Neural progenitor cell (in vitro differentiated cells): Measurements from ENCODE around the gene TMEM59. TPM values are rescaled to one million over a fixed set of nuclear protein-coding genes. Genes with fewer than 3 reads are reported as not detected.
A peak's percentile ranks its signal among the peaks of the same experiment; 100 is the strongest.

Experiments used
- DNase-seq: peaks from one replicate; pipeline ENCODE4 v3.0.0-alpha.2; 2016; ENCODE audit warnings: low spot score
- H2AFZ ChIP-seq: fragments of 200-600 bp; sonication (generic); replicated peaks from 2 replicates; pipeline ENCODE4 v1.6.1; 2016; ENCODE audit warnings: antibody characterized with exemption
- H3F3A ChIP-seq: fragments of 200-600 bp; sonication (generic); 2 replicates; pipeline ENCODE4 v1.6.1; 2016; ENCODE audit warnings: antibody characterized with exemption, low read depth
- H3K27ac ChIP-seq: fragments of 200-600 bp; sonication (generic); 2 replicates; pipeline ENCODE4 v1.5.1; 2016; ENCODE audit warnings: mild to moderate bottlenecking
- H3K27me3 ChIP-seq: fragments of 200-600 bp; sonication (generic); 2 replicates; pipeline ENCODE4 v1.6.1; 2016; ENCODE audit warnings: mild to moderate bottlenecking, moderate library complexity
- H3K36me3 ChIP-seq: fragments of 200-600 bp; sonication (generic); 2 replicates; pipeline ENCODE4 v1.5.1; 2016
- H3K4me1 ChIP-seq: fragments of 200-600 bp; sonication (generic); 2 replicates; pipeline ENCODE4 v1.6.1; 2016; ENCODE audit warnings: mixed run types
- H3K4me2 ChIP-seq: fragments of 200-600 bp; sonication (generic); 2 replicates; pipeline ENCODE4 v1.6.1; 2016
- H3K4me3 ChIP-seq: fragments of 200-600 bp; sonication (generic); 2 replicates; pipeline ENCODE4 v1.5.1; 2016
- H3K79me2 ChIP-seq: fragments of 200-600 bp; sonication (generic); 2 replicates; pipeline ENCODE4 v1.6.1; 2016; ENCODE audit warnings: low read depth
- H3K9ac ChIP-seq: fragments of 200-600 bp; sonication (generic); 2 replicates; pipeline ENCODE4 v1.6.1; 2016
- H3K9me3 ChIP-seq: fragments of 200-600 bp; sonication (generic); 2 replicates; pipeline ENCODE4 v1.5.1; 2016; ENCODE audit warnings: low read depth
- H4K20me1 ChIP-seq: fragments of 200-600 bp; sonication (generic); 2 replicates; pipeline ENCODE4 v1.6.1; 2016; ENCODE audit warnings: low read depth
- H3K27ac Mint-ChIP-seq: 3 replicates; pipeline ENCODE4 v1.8.0; 2021; ENCODE audit warnings: mixed read lengths
- H3K27me3 Mint-ChIP-seq: 2 replicates; pipeline ENCODE4 v1.8.0; 2022; ENCODE audit warnings: low read depth, mild to moderate bottlenecking, inconsistent platforms, moderate library complexity, mixed read lengths; ENCODE audit not compliant: insufficient read depth
- H3K36me3 Mint-ChIP-seq: 3 replicates; pipeline ENCODE4 v1.8.0; 2021; ENCODE audit warnings: mixed read lengths
- H3K4me1 Mint-ChIP-seq: 3 replicates; pipeline ENCODE4 v1.8.0; 2021; ENCODE audit warnings: mixed read lengths
- H3K4me3 Mint-ChIP-seq: 3 replicates; pipeline ENCODE4 v1.8.0; 2021; ENCODE audit warnings: mild to moderate bottlenecking, moderate library complexity, mixed read lengths
- H3K9me3 Mint-ChIP-seq: 3 replicates; pipeline ENCODE4 v1.8.0; 2020; ENCODE audit warnings: mixed read lengths
- CTCF ChIP-seq: fragments of 200-600 bp; sonication (generic); IDR thresholded peaks from 2 replicates; pipeline ENCODE4 v1.5.1; 2017; ENCODE audit warnings: antibody characterized with exemption, mild to moderate bottlenecking
- EZH2 ChIP-seq: fragments of 200-600 bp; sonication (generic); IDR thresholded peaks from 2 replicates; pipeline ENCODE4 v1.6.1; 2017; ENCODE audit warnings: antibody characterized with exemption, mild to moderate bottlenecking, moderate library complexity
- EZH2phosphoT487 ChIP-seq: fragments of 200-600 bp; sonication (generic); IDR thresholded peaks from 2 replicates; pipeline ENCODE4 v1.6.1; 2017; ENCODE audit warnings: antibody characterized with exemption
- total RNA-seq: library from RNA; depleted of rRNA; stranded (reverse); fragments of >200 nt; gene quantifications from 2 replicates; pipeline ENCODE4 v1.2.3, GENCODE V29; 2015; ENCODE audit warnings: low replicate concordance

The TMEM59 gene
- total RNA-seq, 1 donor from 2014 or later, result 139 TPM

DNA sequence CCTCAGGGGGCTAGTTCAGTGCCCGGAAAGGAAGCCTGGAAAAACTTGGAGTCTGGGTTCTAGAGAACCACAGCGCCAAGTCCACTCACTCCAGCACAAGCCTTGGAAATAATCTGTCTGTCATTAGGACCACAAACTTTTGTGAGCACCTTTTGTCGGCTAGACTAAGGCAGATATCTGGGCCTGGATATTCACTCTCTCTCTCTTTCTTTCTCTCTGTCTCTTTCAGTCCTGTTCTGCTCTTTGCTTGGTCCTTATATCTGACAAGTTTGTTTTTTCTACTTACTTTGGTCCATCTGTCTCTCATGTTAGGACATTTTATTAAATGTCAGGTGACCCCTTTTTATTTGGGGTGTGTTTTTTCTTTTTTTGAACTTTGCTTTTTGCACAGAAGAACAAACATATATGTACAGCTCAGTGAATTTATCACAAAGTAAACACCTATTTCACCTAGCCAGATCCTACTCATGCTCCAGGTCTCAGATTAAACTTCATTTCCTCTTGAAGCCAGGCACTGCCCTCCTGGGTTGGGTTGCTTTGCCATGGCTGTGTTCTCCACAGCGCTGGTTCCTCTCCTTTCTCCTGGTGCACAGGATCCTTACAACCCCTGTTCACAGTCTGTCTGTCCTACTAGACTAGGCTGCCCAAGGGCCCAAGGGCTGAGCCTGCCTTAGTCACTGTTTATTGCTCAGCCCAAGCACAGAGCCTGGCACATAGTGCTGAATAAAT, 41.2 kb upstream of the TMEM59 start:
- no peak overlapping the region for H3K4me3 ChIP-seq
- Mint-ChIP-seq H3K9me3 (no peaks in the 10 kb centered on the region), H3K4me1 (peaks cover 9% of the 10 kb centered on the region), H3K36me3 (no peaks in the 10 kb centered on the region), H3K27ac (no peak overlapping the region), H3K4me3 (no peak overlapping the region), H3K27me3 (peaks cover 2% of the 10 kb centered on the region)
- no peak overlapping the region for H3K4me2 ChIP-seq
- H3K4me1 ChIP-seq, result peaks cover 15% of the 10 kb centered on the region
- DNase-seq, result no peak
- no peak for TF ChIP-seq CTCF
- no peak for TF ChIP-seq EZH2
- no peak for TF ChIP-seq EZH2phosphoT487
- H3K27ac ChIP-seq, result no peak overlapping the region
- peaks cover 5% of the 10 kb centered on the region for H4K20me1 ChIP-seq
- H3K9me3 ChIP-seq, result no peaks in the 10 kb centered on the region
- H3K9ac ChIP-seq, result peak overlapping the region; percentile 22
- H3K36me3 ChIP-seq, result no peaks in the 10 kb centered on the region
- H2AFZ ChIP-seq, result no peak overlapping the region
- H3K79me2 ChIP-seq, result no peaks in the 10 kb centered on the region
- no peaks in the 10 kb centered on the region for H3K27me3 ChIP-seq
- H3F3A ChIP-seq, result peaks cover 17% of the 10 kb centered on the region

DNA sequence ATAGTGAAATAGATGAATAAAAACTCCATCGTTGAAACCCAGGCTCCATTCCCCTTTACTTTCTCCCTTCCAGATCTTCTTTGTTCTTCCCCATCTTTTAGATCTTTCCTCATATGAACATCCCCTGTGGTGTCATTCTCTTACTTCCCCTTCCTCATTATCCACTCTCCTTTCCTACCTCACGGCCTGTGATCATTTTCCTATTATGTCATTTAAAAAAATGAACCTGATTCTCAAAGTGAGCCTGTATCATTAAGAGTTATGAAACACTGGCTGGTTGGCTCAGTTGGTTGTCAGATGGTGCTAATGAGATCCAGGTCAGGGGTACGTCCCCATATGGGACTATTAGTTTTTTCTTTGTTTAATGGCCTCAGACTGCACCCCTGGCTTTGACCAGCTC, 38.7 kb upstream of the TMEM59 start:
- TF ChIP-seq CTCF (no peak), EZH2 (no peak), EZH2phosphoT487 (no peak)
- Histone ChIP-seq H3K27ac (no peak overlapping the region), H3K4me2 (no peak overlapping the region), H3K4me3 (no peak overlapping the region), H3K27me3 (no peaks in the 10 kb centered on the region), H3F3A (peaks cover 12% of the 10 kb centered on the region), H3K4me1 (peaks cover 10% of the 10 kb centered on the region), H3K9me3 (no peaks in the 10 kb centered on the region), H2AFZ (no peak overlapping the region), H3K9ac (no peak overlapping the region), H3K79me2 (no peaks in the 10 kb centered on the region), H3K36me3 (no peaks in the 10 kb centered on the region), H4K20me1 (peaks cover 2% of the 10 kb centered on the region)
- Mint-ChIP-seq H3K27ac (no peak overlapping the region), H3K36me3 (no peaks in the 10 kb centered on the region), H3K4me3 (no peak overlapping the region), H3K4me1 (peaks cover 6% of the 10 kb centered on the region), H3K9me3 (no peaks in the 10 kb centered on the region), H3K27me3 (peaks cover 4% of the 10 kb centered on the region)
- no peak for DNase-seq

GRCh38 chr1:54088385-54088784, 35.4 kb upstream of the TMEM59 start:
- Mint-ChIP-seq H3K27ac (no peak overlapping the region), H3K4me3 (no peak overlapping the region), H3K4me1 (no peaks in the 10 kb centered on the region), H3K27me3 (peaks cover 4% of the 10 kb centered on the region), H3K36me3 (peaks cover 2% of the 10 kb centered on the region), H3K9me3 (no peaks in the 10 kb centered on the region)
- no peak overlapping the region for H2AFZ ChIP-seq
- H4K20me1 ChIP-seq, result no peaks in the 10 kb centered on the region
- H3K9ac ChIP-seq, result no peak overlapping the region
- H3K36me3 ChIP-seq, result no peaks in the 10 kb centered on the region
- TF ChIP-seq CTCF (no peak), EZH2 (no peak)
- no peaks in the 10 kb centered on the region for H3K27me3 ChIP-seq
- no peak overlapping the region for H3K4me2 ChIP-seq
- no peak for DNase-seq
- no peaks in the 10 kb centered on the region for H3K4me1 ChIP-seq
- H3K79me2 ChIP-seq, result no peaks in the 10 kb centered on the region
- no peak overlapping the region for H3K4me3 ChIP-seq
- H3K9me3 ChIP-seq, result no peaks in the 10 kb centered on the region
- no peak overlapping the region for H3K27ac ChIP-seq
- H3F3A ChIP-seq, result no peaks in the 10 kb centered on the region
